GM10847 (cell line): ENCODE measurements around the gene DNAAF8.
A peak's percentile ranks its signal among the peaks of the same experiment; 100 is the strongest.

ENCODE experiments used
- POLR2A ChIP-seq: IDR thresholded peaks from 2 replicates; pipeline ENCODE4 v1.6.1; 2011; ENCODE audit not compliant: insufficient read length; ENCODE audit errors: extremely low read depth

Gene DNAAF8

GRCh38 chr16:4753227-4753626 is 18.9 kb downstream of the DNAAF8 start:
- TF ChIP-seq POLR2A, result no peak

GRCh38 chr16:4754865-4755264 is 20.5 kb downstream of the DNAAF8 start:
- no peak for TF ChIP-seq POLR2A

- no peak for TF ChIP-seq POLR2A
These were observed 21.4 kb downstream of the DNAAF8 start for GRCh38 chr16:4755687-4756086.

GRCh38 chr16:4760221-4760910 is 26.0 kb downstream of the DNAAF8 start:
- no peak for TF ChIP-seq POLR2A

- no peak for TF ChIP-seq POLR2A
These were observed 27.9 kb downstream of the DNAAF8 start for GRCh38 chr16:4762205-4762604.

GRCh38 chr16:4763791-4764190 is 29.5 kb downstream of the DNAAF8 start:
- no peak for TF ChIP-seq POLR2A

- TF ChIP-seq POLR2A, result no peak
These were observed 31.5 kb downstream of the DNAAF8 start for GRCh38 chr16:4765511-4766474.

GRCh38 chr16:4766875-4767628 is 32.7 kb downstream of the DNAAF8 start, which contains the start of gene ZNF500:
Gene ZNF500 (minus strand): TSS chr16:4767162. CDS start chr16:4765978, 1,184 bp downstream.
- peak; percentile 64 for TF ChIP-seq POLR2A

- TF ChIP-seq POLR2A, result no peak
These were observed 33.7 kb downstream of the DNAAF8 start for GRCh38 chr16:4767872-4768548.

- TF ChIP-seq POLR2A, result peak; percentile 79
These were observed 34.4 kb downstream of the DNAAF8 start for GRCh38 chr16:4768549-4769305.

- no peak for TF ChIP-seq POLR2A
These were observed 34.9 kb downstream of the DNAAF8 start for GRCh38 chr16:4769306-4769638.

- no peak for TF ChIP-seq POLR2A
These were observed 37.3 kb downstream of the DNAAF8 start for GRCh38 chr16:4771646-4772045.

GRCh38 chr16:4772351-4772750 is 38.0 kb downstream of the DNAAF8 start:
- TF ChIP-seq POLR2A, result no peak

- TF ChIP-seq POLR2A, result no peak
These were observed 40.7 kb downstream of the DNAAF8 start for GRCh38 chr16:4775005-4775404.
